ENCODE data around the gene DCST2. TPM values are rescaled to one million over a fixed set of nuclear protein-coding genes. Genes with fewer than 3 reads are reported as not detected.

DCST2 gene
- polyA plus RNA-seq, 1 of the 3 experiments (the other 2 are of a cell fraction): 0.76 TPM

GRCh38 chr1:155007251-155007828, 26.2 kb downstream of the DCST2 start (continued):
- TF ChIP-seq REST (IDR thresholded peaks at IDR 0.05; ENCODE audit: low read depth, low read length) (no peak), MEF2A (IDR thresholded peaks at IDR 0.05; ENCODE audit: borderline replicate concordance, low read depth) (no peak), TCF12 (IDR thresholded peaks at IDR 0.05) (no peak), CTCF (IDR thresholded peaks at IDR 0.05) (no peak), TAF1 (IDR thresholded peaks at IDR 0.05; ENCODE audit: borderline replicate concordance, low read depth, low read length) (no peak), FOXM1 (IDR thresholded peaks at IDR 0.05; ENCODE audit: low read depth) (no peak), JUND (IDR thresholded peaks at IDR 0.05) (no peak), ELF1 (IDR thresholded peaks at IDR 0.05) (no peak), USF2 (IDR thresholded peaks at IDR 0.05; ENCODE audit: borderline replicate concordance, low read depth, low read length) (no peak)

- Histone ChIP-seq H3K9me3 (no peaks in the 10 kb centered on the region), H4K20me1 (ENCODE audit: insufficient read depth) (peaks cover 3% of the 10 kb centered on the region; the same call in 1 of the 2 replicates), H3K9me2 (no peaks in the 10 kb centered on the region), H3K4me2 (no peak overlapping the region), H3K27ac (ENCODE audit: low read depth in 2 of 2, low read length in 1 of 2) (no peak overlapping the region), H3K4me3 (ENCODE audit: low read depth in 2 of 2, low read length in 1 of 2) (no peak overlapping the region), H3K27me3 (ENCODE audit: insufficient read depth) (no peaks in the 10 kb centered on the region), H2AFZ (ENCODE audit: low read depth) (no peak overlapping the region), H3F3A (replicated peaks; ENCODE audit: insufficient read depth) (peaks cover 8% of the 10 kb centered on the region), H3K4me1 (ENCODE audit: control insufficient read depth in 1 of 2, insufficient read depth in 2 of 2, low read depth in 1 of 2, low read length in 1 of 2) (peaks cover 10 to 20% of the 10 kb centered on the region in 2 experiments), H3K79me2 (ENCODE audit: insufficient read depth) (peaks cover 35% of the 10 kb centered on the region), H3K36me3 (replicated peaks in 1 of 2; ENCODE audit: control insufficient read depth in 1 of 2, insufficient read depth in 2 of 2, low read length in 1 of 2) (peaks cover 0 to 5% of the 10 kb centered on the region in 2 experiments), H3K9ac (no peak overlapping the region)
- TF ChIP-seq ZBTB33 (IDR thresholded peaks at IDR 0.05; ENCODE audit: borderline replicate concordance, low read depth): no peak
- TF ChIP-seq YY1 (IDR thresholded peaks at IDR 0.05; ENCODE audit: low read depth): no peak
- no peak for TF ChIP-seq USF2 (IDR thresholded peaks at IDR 0.05; ENCODE audit: borderline replicate concordance, low read depth, low read length)
- no peak for TF ChIP-seq TEAD4 (IDR thresholded peaks at IDR 0.05; ENCODE audit: borderline replicate concordance, insufficient read depth)
- DNase-seq: no peak
- CTCF ChIA-PET: interaction anchor here (1.3 to 4.4 kb wide), 4 partner anchors 10 to 85 kb away, joined by 5 to 37 read pairs (median 8); partner anchors contain the start of gene ADAM15
- 68% methylated on average over 2 of the region's 2 CpGs for WGBS (ENCODE audit: low lambda C conversion rate)
- POLR2A ChIA-PET: no interaction called here
These were observed 26.9 kb downstream of the DCST2 start for GRCh38 chr1:155006601-155007101.
